HG03354 (cell line): ENCODE data around the gene TMEM164.

Experiments
- ATAC-seq: cut with Tn5 transposase; IDR thresholded peaks from one replicate; pipeline ENCODE4 v1.9.1; 2021; ENCODE audit warnings: mild to moderate bottlenecking; ENCODE audit not compliant: unreplicated experiment, poor library complexity, severe bottlenecking

Gene TMEM164

DNA sequence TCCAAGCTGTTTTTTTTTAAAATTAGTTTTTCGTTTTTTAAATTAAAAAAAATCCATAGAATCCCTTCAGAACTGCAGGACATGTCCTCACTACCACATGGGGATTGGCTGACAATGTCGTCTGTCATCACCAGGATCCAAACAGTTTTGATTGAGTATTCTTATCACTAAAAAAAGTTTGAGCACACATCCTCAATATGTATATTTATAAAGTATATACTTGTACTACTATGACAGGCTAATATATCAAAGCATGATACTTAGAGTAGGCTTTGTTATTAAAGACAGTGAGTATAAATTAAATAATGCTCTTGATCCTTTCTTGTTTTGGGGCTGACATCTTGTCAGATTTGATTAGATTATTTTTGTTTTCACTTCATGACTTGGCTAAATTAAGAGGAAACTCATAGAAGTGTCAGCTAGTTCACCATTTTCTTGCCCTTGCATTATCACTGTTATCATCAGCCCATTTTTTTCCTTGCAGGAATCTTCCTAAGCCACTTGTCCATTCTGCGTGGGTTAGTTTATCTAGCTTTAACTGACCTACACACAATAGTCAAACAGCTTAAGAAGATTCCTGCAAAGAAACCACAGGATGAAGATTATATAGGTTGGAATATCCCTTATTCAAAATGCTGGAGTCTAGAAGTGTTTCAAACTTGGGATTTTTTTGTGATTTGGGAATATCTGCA lies 222.2 kb downstream of the TMEM164 start:
- no peak for ATAC-seq

DNA sequence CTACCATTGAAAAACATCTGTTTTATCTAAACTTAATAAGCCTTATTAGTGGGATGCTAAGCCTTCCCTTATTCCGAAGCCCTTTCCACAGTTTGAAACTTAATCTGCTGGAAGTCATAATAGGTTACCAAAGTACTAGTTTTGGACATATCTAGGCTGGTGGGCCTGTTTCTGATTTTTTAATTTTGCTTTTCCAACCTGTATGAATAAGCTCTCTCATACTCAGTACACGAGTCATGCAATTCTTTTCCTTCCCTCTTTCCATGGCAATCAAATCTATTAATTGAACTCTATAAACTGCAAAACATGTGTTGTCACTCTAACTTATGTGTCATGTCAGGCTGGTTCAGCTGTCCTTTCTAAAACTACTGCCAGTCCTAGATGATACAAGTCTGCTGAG lies 224.0 kb downstream of the TMEM164 start:
- no peak for ATAC-seq
